Nucleus accumbens (tissue), 56 donors: ENCODE results near the gene GASK1A.
"Not testable (repeated sequence)": the region's sequence is repeated elsewhere in the genome, so short reads cannot be mapped to it uniquely, and the experiment has no call there.

Experiments used
- DNase-seq, 56 donors: peaks; one replicate each; lab custom pipeline; 2025; lab: John Stamatoyannopoulos, UW

Gene GASK1A

GRCh38 chr3:43030162-43030935, 51.2 kb downstream of the GASK1A start:
- no peak for DNase-seq

GRCh38 chr3:43031485-43031884, 52.4 kb downstream of the GASK1A start:
- DNase-seq: no peak

GRCh38 chr3:43031889-43032545, 52.9 kb downstream of the GASK1A start:
- no peak for DNase-seq

- no peak for DNase-seq
Observed at GRCh38 chr3:43032646-43033628, 53.8 kb downstream of the GASK1A start.

GRCh38 chr3:43034200-43034599, 55.1 kb downstream of the GASK1A start:
- DNase-seq: no peak

GRCh38 chr3:43034911-43035310, 55.8 kb downstream of the GASK1A start:
- DNase-seq: no peak

GRCh38 chr3:43035801-43036365, 56.8 kb downstream of the GASK1A start:
- peak in 3 of 56 donors; percentile 12 to 35 (median 26) for DNase-seq

GRCh38 chr3:43036621-43037423, 57.7 kb downstream of the GASK1A start:
- DNase-seq: no peak

GRCh38 chr3:43038010-43038409, 58.9 kb downstream of the GASK1A start:
- DNase-seq: no peak

- no peak for DNase-seq
Observed at GRCh38 chr3:43041517-43041916, 62.4 kb downstream of the GASK1A start.

- no peak for DNase-seq
Observed at GRCh38 chr3:43043071-43043766, 64.1 kb downstream of the GASK1A start.

- DNase-seq: no peak
Observed at GRCh38 chr3:43043793-43044192, 64.7 kb downstream of the GASK1A start.

- DNase-seq: not testable (repeated sequence)
Observed at GRCh38 chr3:43045079-43045478, 66.0 kb downstream of the GASK1A start.

GRCh38 chr3:43046583-43046982, 67.5 kb downstream of the GASK1A start:
- no peak for DNase-seq

GRCh38 chr3:43048470-43048869, 69.4 kb downstream of the GASK1A start:
- DNase-seq: no peak

GRCh38 chr3:43053291-43053690, 74.2 kb downstream of the GASK1A start:
- DNase-seq: no peak

GRCh38 chr3:43054754-43055153, 75.6 kb downstream of the GASK1A start:
- DNase-seq: no peak

GRCh38 chr3:43055393-43055792, 76.3 kb downstream of the GASK1A start:
- DNase-seq: no peak
